ENCODE results near the gene ELP6.
"Not testable (repeated sequence)": the region's sequence is repeated elsewhere in the genome, so short reads cannot be mapped to it uniquely, and the experiment has no call there.

Gene ELP6

GRCh38 chr3:47464588-47464987, 48.9 kb downstream of the ELP6 start:
- no peak for DNase-seq (ENCODE audit: low read depth)

GRCh38 chr3:47459534-47460085, 53.9 kb downstream of the ELP6 start:
- not testable (repeated sequence) for DNase-seq (ENCODE audit: low read depth)

DNA sequence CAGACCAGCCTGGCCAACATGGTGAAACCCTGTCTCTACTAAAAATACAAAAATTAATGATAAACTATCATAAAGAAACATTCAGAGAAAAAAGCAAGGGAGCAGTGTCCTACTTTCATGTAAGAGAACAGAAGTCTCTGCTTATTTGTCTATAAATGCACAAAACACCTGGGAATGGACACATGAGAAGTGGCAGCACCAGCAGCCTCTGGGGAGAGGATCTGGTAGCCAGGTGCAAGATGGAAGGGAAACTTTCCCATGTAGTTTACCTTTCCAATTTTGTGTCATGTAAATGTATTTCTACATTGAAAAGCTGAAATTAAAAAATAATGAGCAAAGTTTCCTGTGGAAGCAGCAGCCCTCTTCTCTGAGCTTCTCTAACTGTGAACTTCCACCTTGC, 56.5 kb downstream of the ELP6 start:
- no peak for DNase-seq (ENCODE audit: low read depth)

DNA sequence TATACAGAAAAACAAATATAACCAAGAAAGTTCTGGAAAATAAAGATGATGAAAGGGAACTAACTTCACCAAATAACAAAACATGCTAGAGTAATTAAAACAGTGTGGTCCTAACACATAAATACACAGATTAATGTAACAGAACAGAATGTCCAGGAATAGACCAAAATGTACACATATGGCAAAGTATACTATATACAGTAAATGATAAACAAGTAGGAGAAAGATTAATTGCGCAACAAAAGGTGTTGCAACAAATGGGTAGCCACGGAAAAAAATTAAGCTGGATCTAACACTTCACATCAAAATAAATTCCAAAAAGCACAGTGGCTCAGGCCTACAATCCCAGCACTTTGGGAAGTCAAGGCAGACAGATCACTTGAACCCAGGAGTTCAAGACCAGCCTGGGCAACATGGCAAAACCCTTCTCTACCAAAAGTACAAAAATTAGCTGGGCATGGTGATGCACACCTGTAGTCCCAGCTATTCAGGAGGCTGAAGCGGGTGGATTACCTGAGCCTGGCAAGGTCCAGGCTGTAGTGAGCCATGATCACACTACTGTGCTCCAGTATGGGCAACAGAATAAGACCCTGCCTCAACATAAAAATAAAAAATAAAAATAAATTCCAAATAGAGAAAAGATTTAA, 57.6 kb downstream of the ELP6 start:
- no peak for DNase-seq (ENCODE audit: low read depth)

GRCh38 chr3:47452453-47453215, 60.9 kb downstream of the ELP6 start:
- DNase-seq (ENCODE audit: low read depth): no peak
